H1 (cell line): Measurements from ENCODE around the gene GRSF1. TPM values are rescaled to one million over a fixed set of nuclear protein-coding genes. Genes with fewer than 3 reads are reported as not detected.

Experiments used
- BACH1 ChIP-seq: IDR thresholded peaks from 2 replicates; pipeline ENCODE4 v1.6.1; 2012; ENCODE audit warnings: low read length, improper control_type of control experiment
- E2F6 ChIP-seq: IDR thresholded peaks from 2 replicates; pipeline ENCODE4 v1.6.1; 2012; ENCODE audit warnings: inconsistent platforms
- PHF8 ChIP-seq: fragments of 200-600 bp; sonication (generic); conservative IDR thresholded peaks from 2 replicates; pipeline ENCODE4 v1.7.1; 2012; ENCODE audit warnings: low read depth, mild to moderate bottlenecking, inconsistent platforms, low read length, moderate library complexity
- POLR2A ChIP-seq, 2 experiments: IDR thresholded peaks; 1 replicate in 1 of 2; 2 replicates in 1 of 2; pipeline ENCODE4 v1.6.1; 2011; ENCODE audit warnings: low read depth in 2 of 2, low read length in 2 of 2, mild to moderate bottlenecking in 2 of 2; ENCODE audit errors: control extremely low read depth in 1 of 2
- SP2 ChIP-seq: IDR thresholded peaks from 2 replicates; pipeline ENCODE4 v1.6.1; 2012; ENCODE audit warnings: mild to moderate bottlenecking, low read length, inconsistent platforms
- SRF ChIP-seq: IDR thresholded peaks from 2 replicates; pipeline ENCODE4 v1.6.1; 2011; ENCODE audit warnings: mild to moderate bottlenecking, low read depth, low read length, moderate library complexity
- YY1 ChIP-seq: IDR thresholded peaks from 2 replicates; pipeline ENCODE4 v1.6.1; 2011; ENCODE audit warnings: low read depth, mild to moderate bottlenecking, low read length
- polyA plus RNA-seq, 7 experiments: library from polyadenylated mRNA; depleted of rRNA in 3 of 7; stranded (reverse) in 5 of 7; unstranded in 2 of 7; fragments of >200 nt in 5 of 7; fragments of 200-250 nt in 2 of 7; gene quantifications; 1 replicate in 5 of 7; 2 replicates in 1 of 7; 4 replicates in 1 of 7; pipeline versions ENCODE4 v1.2.1 to v1.2.3, GENCODE V29; 2011 to 2013; ENCODE audit warnings: missing spikeins in 2 of 7, mixed read lengths in 2 of 7
- total RNA-seq: library from RNA; stranded (reverse); fragmentation: NEBNext Ultra II Directional; extraction: Animal tissue kit (Norgen Biotek cat#: 25700); gene quantifications from 2 replicates; pipeline ENCODE4 v1.2.1, GENCODE V29; 2021

Gene GRSF1
- total and polyA plus RNA-seq, 2 of the 8 experiments (the other 6 are each of a cell fraction or from before 2014, with no cell fraction given), result 44.3 to 112 TPM

- TF ChIP-seq E2F6 (no peak), YY1 (no peak), BACH1 (no peak), SRF (no peak), POLR2A (IDR thresholded peaks at IDR 0.05; ENCODE audit: control extremely low read depth in 1 of 2, low read depth in 2 of 2, low read length in 2 of 2) (no peak), SP2 (no peak), PHF8 (no peak)
Measured at GRCh38 chr4:70842761-70843435, 3.2 kb upstream of the GRSF1 start (continued).
